GM19452 (cell line): ENCODE results near the gene PITPNB.

Source experiments
- ATAC-seq: cut with Tn5 transposase; IDR thresholded peaks from one replicate; pipeline ENCODE4 v1.9.1; 2021; ENCODE audit not compliant: unreplicated experiment

Gene PITPNB

DNA sequence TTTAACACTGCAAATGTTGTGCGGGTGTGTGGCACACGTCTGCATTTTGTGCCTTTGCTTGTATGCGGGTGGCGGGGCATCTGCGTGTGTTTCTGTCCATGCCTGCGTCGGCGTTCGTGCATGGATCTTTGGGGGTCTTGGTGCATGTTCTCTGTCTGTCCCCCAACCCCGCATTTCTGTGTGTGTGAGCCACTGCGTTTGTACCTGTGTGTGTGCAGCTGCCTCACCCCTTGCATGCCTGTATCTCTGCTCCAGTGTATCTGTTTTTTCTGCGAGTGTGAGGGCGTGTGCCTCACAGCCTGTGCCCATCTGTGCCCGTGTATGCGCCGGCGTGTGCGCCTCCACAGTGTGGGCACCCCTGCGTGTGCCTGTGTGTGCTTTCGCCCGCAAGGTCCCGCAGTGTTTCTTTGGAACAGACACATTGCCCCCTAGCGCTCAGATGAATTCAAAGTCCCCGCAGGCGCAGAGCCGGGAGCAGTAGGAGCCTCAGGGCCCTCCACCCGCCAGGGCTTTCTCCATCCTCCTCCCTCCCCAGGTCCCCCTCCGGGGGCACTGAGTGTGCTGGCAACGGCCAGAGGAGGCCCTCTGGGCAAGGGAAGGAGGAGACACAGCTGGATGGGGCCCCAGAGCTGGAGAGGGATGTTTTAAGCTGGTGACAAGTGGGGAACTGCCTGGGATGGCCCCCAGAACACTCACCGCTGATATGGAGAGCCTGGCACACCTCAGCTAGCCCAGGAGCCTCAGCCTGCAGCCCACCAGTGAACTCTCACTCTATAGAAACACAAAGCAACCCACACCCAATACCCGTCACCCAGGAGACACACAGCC is 114.4 kb downstream of the PITPNB start:
- ATAC-seq: no peak

DNA sequence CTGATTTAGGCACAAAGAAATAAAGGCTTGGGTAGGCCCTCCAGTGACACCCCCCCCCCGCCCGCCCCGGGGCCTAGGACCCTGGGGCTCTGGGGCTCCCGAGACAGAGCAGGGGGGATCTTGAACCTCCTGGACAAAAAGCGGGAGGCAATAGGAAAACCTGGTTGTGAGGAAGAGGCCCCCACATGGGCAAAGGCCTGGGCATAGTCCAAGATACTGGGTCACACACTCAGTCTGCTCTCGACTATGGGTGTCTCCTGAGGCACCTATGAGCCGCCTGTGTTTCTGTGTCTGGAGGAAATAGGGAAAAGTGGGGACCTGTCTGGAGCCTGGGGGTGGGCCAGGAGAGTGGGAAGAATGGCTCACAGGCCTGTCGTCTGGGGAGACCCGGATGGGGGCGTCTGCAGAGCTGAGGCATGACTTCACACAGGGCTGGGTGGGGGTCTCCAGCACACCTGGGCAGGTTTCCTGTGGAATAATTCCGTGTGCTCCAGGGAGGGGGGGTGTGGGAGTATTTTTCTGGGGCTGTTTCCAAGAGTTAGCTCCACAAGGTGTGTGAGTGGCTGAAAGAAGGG is 115.1 kb downstream of the PITPNB start:
- no peak for ATAC-seq

DNA sequence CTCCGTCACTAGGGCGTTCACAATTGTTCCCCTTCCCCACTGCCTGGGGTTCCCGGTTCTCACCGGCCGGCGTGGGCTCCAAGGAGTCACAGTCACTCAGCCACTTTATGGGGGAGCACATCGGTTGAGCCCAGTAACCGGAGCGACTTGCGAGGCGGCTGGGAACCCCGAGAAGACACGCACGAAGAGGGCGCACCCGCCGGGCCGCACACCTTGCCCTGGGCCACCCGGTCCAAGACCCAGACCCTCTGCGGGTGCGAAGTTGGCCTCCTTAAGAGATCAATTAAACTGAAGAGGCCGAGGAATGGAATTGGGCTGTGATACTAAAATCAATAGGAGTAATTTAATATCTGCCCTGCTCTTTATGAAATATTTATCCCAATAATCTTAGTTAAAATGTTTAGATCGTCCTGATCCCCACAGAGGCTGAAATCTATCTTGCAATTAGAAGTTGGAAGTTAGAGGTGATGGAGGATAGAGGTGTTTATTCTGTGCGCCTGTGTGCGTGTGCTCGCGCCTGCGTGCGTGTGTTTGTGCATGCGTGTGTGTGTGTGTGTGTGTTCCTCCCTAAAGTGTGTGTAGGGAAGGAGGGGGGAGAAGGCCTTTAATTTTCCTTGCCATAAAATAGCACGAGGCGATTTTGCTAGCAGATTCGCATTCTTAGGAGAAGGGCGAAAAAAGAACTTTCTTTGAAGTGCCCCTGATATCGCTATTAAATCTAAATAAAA is 116.5 kb downstream of the PITPNB start:
- ATAC-seq: no peak
